Fibroblast of lung (primary cell): ENCODE data around the gene ACYP2. TPM values are rescaled to one million over a fixed set of nuclear protein-coding genes. Genes with fewer than 3 reads are reported as not detected.
A peak's percentile ranks its signal among the peaks of the same experiment; 100 is the strongest.

Experiments
- DNase-seq, 2 donors: peaks; one replicate each; pipeline versions ENCODE4 v3.0.0 to v3.0.0-alpha.2; 2010; ENCODE audit warnings: low read depth in 2 of 2
- H2AFZ ChIP-seq: 2 replicates; pipeline ENCODE4 v1.5.1; 2012; ENCODE audit warnings: low read length, control low read depth, inconsistent platforms
- H3K27ac ChIP-seq: 2 replicates; pipeline ENCODE4 v1.5.1; 2011; ENCODE audit warnings: low read length, control low read depth; ENCODE audit not compliant: insufficient read depth
- H3K27me3 ChIP-seq: 2 replicates; pipeline ENCODE4 v1.5.1; 2011; ENCODE audit warnings: mild to moderate bottlenecking, low read length; ENCODE audit not compliant: control insufficient read depth, insufficient read depth
- H3K36me3 ChIP-seq: 2 replicates; pipeline ENCODE4 v1.5.1; 2011; ENCODE audit warnings: low read length; ENCODE audit not compliant: control insufficient read depth, insufficient read depth
- H3K4me1 ChIP-seq: 2 replicates; pipeline ENCODE4 v1.5.1; 2011; ENCODE audit warnings: low read length; ENCODE audit not compliant: control insufficient read depth, insufficient read depth; ENCODE audit errors: extremely low read depth
- H3K4me2 ChIP-seq: 2 replicates; pipeline ENCODE4 v1.5.1; 2011; ENCODE audit warnings: low read length, control low read depth; ENCODE audit not compliant: insufficient read depth; ENCODE audit errors: extremely low read depth
- H3K4me3 ChIP-seq, 4 experiments: fragments of 200-600 bp in 1 of 4; sonication (generic) in 1 of 4; replicated peaks in 1 of 4; 2 replicates each; pipeline ENCODE4 v1.5.1; 2011 to 2016; ENCODE audit warnings: low read length in 4 of 4, low read depth in 3 of 4, mild to moderate bottlenecking in 3 of 4, control low read depth in 2 of 4, inconsistent platforms in 1 of 4, mixed read lengths in 1 of 4; ENCODE audit not compliant: insufficient read depth in 1 of 4; ENCODE audit errors: control extremely low read depth in 1 of 4
- H3K79me2 ChIP-seq: 2 replicates; pipeline ENCODE4 v1.5.1; 2012; ENCODE audit warnings: mild to moderate bottlenecking, low read length, inconsistent platforms; ENCODE audit not compliant: control insufficient read depth, insufficient read depth
- H3K9ac ChIP-seq: 2 replicates; pipeline ENCODE4 v1.5.1; 2011; ENCODE audit warnings: mild to moderate bottlenecking, low read length, control low read depth; ENCODE audit not compliant: insufficient read depth
- H3K9me3 ChIP-seq: 2 replicates; pipeline ENCODE4 v1.5.1; 2012; ENCODE audit warnings: low read depth, low read length; ENCODE audit not compliant: control insufficient read depth, insufficient read depth
- H4K20me1 ChIP-seq: 2 replicates; pipeline ENCODE4 v1.5.1; 2011; ENCODE audit warnings: low read length; ENCODE audit not compliant: control insufficient read depth, insufficient read depth; ENCODE audit errors: extremely low read depth
- EZH2 ChIP-seq: IDR thresholded peaks from 2 replicates; pipeline ENCODE4 v1.5.1; 2012; ENCODE audit warnings: low read length, control low read depth, mild to moderate bottlenecking; ENCODE audit errors: missing control alignments
- polyA plus RNA-seq, 2 donors: library from polyadenylated mRNA; depleted of rRNA in 1 of 2; stranded (reverse) in 1 of 2; unstranded in 1 of 2; fragments of >200 nt; gene quantifications; 2 replicates each; pipeline ENCODE4 v1.2.1, GENCODE V29; 2011 to 2012; ENCODE audit warnings: missing spikeins in 1 of 2
- total RNA-seq: library from RNA; depleted of rRNA; stranded (reverse); fragments of >200 nt; gene quantifications from 2 replicates; pipeline ENCODE4 v1.2.1, GENCODE V29; 2014
- TF ChIP-seq, protein P1 (sequence below), 2 donors: IDR thresholded peaks in 1 of 2; conservative IDR thresholded peaks in 1 of 2; 1 replicate in 1 of 2; 2 replicates in 1 of 2; pipeline ENCODE4 v1.5.1; 2011 to 2012; ENCODE audit warnings: low read length in 2 of 2, control low read depth in 1 of 2, inconsistent platforms in 1 of 2, low read depth in 1 of 2, mild to moderate bottlenecking in 1 of 2

ACYP2 gene
- total and polyA plus RNA-seq, 2 donors (not counting 1 experiment from before 2014, with no cell fraction given) = 9.7 to 24.4 TPM

DNA sequence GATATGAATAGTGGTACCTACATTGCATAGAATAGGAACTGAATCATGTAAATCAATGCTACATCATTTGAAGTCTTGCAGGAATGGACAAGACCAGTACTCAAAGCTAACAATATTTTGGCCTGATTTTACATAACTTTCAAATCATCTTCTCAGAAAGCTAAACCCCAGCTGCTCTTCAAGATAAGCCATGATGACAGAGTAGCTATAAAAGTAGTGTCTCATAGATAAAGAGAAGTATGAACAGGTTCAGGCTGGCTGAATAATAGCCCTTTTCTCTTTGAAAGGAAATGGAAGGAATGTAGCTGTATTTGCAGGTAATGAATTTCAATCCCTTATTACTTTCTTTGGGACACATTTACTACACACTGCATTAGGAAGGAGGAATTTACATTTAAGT lies 112.4 kb downstream of the ACYP2 start:
- Histone ChIP-seq H3K9ac (no peak overlapping the region), H2AFZ (no peak overlapping the region), H3K27ac (no peak overlapping the region), H3K4me3 (no peak overlapping the region), H3K9me3 (no peaks in the 10 kb centered on the region), H4K20me1 (no peaks in the 10 kb centered on the region), H3K4me2 (no peak overlapping the region), H3K36me3 (no peaks in the 10 kb centered on the region), H3K79me2 (no peaks in the 10 kb centered on the region), H3K27me3 (no peaks in the 10 kb centered on the region), H3K4me1 (no peaks in the 10 kb centered on the region)
- no peak for TF ChIP-seq EZH2
- TF ChIP-seq, protein P1, sequence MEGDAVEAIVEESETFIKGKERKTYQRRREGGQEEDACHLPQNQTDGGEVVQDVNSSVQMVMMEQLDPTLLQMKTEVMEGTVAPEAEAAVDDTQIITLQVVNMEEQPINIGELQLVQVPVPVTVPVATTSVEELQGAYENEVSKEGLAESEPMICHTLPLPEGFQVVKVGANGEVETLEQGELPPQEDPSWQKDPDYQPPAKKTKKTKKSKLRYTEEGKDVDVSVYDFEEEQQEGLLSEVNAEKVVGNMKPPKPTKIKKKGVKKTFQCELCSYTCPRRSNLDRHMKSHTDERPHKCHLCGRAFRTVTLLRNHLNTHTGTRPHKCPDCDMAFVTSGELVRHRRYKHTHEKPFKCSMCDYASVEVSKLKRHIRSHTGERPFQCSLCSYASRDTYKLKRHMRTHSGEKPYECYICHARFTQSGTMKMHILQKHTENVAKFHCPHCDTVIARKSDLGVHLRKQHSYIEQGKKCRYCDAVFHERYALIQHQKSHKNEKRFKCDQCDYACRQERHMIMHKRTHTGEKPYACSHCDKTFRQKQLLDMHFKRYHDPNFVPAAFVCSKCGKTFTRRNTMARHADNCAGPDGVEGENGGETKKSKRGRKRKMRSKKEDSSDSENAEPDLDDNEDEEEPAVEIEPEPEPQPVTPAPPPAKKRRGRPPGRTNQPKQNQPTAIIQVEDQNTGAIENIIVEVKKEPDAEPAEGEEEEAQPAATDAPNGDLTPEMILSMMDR (conservative IDR thresholded peaks at IDR 0.05 in 1 of 2, IDR thresholded peaks at IDR 0.05 in 1 of 2; ENCODE audit: low read depth in 1 of 2, low read length in 2 of 2) = no peak
- DNase-seq = no peak

DNA sequence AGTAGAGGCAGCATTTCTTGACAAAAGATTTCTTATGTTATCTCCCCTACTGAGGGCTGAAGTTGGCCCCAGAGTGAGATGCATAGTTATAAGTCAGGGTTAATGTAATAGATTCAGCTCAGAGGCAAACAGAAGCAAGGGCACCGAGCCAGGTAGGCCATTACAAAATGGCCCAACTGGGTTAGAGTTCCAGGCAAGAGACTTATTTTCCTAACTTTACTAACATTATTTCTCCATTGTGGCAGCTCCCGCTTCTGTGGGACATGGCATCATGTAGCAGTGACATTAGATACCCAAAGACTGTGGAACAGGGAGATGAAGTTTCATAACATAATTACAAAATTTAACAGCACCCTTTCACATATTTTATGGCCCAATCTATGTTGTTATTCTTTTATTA lies 113.5 kb downstream of the ACYP2 start:
- no peak overlapping the region for H3K27ac ChIP-seq
- DNase-seq = peak in 1 of 2 donors; percentile 43
- H3K4me3 ChIP-seq = no peak overlapping the region
- H3K9ac ChIP-seq = no peak overlapping the region
- no peaks in the 10 kb centered on the region for H3K27me3 ChIP-seq
- no peak overlapping the region for H2AFZ ChIP-seq
- H3K4me1 ChIP-seq = no peaks in the 10 kb centered on the region
- H4K20me1 ChIP-seq = no peaks in the 10 kb centered on the region
- no peaks in the 10 kb centered on the region for H3K79me2 ChIP-seq
- no peaks in the 10 kb centered on the region for H3K36me3 ChIP-seq
- no peaks in the 10 kb centered on the region for H3K9me3 ChIP-seq
- H3K4me2 ChIP-seq = no peak overlapping the region
- no peak for TF ChIP-seq EZH2
- TF ChIP-seq, protein P1 (conservative IDR thresholded peaks at IDR 0.05 in 1 of 2, IDR thresholded peaks at IDR 0.05 in 1 of 2; ENCODE audit: low read depth in 1 of 2, low read length in 2 of 2) = no peak

DNA sequence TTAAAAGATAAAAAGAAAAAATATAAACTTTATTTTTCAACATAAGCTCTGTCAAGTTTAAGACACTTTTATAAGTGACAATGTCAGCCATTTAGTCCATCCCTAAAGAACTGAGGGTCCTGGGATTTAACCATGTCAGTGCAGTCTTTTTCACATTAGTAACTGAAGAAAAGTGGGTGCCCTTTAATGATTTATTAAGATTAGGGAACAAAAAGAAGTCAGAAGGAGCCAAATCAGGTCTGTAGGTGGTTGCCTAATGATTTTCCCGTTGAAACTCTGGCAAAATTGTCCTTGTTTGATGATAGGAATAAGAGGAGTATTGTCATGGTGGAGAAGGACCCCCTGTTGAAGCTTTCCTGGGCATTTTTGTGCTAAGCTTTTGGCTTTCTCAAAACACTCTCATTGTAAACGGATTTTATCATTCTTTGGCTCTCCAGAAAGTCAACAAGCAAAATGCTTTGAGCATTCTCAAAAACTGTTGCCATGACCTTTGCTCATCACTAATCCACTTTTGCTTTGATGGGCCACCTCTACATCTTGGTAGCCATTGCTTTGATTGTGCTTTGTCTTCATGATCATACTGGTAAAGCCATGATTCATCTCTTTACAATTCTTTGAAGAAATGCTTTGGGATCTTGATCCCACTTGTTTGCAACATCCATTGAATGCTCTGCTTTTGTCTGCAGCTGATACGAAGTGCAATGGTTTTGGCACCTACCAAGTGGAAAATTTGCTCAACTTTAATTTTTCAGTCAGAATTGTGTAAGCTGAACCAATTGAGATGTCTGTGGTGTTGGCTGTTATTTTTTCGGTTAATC lies 118.6 kb downstream of the ACYP2 start:
- no peak overlapping the region for H2AFZ ChIP-seq
- no peak overlapping the region for H3K4me2 ChIP-seq
- no peak for DNase-seq
- H3K27ac ChIP-seq = no peak overlapping the region
- H3K27me3 ChIP-seq = no peaks in the 10 kb centered on the region
- no peaks in the 10 kb centered on the region for H3K36me3 ChIP-seq
- H4K20me1 ChIP-seq = no peaks in the 10 kb centered on the region
- no peaks in the 10 kb centered on the region for H3K79me2 ChIP-seq
- TF ChIP-seq EZH2 = no peak
- TF ChIP-seq, protein P1 (conservative IDR thresholded peaks at IDR 0.05 in 1 of 2, IDR thresholded peaks at IDR 0.05 in 1 of 2; ENCODE audit: low read depth in 1 of 2, low read length in 2 of 2) = no peak
- H3K9me3 ChIP-seq = no peaks in the 10 kb centered on the region
- H3K4me3 ChIP-seq = no peak overlapping the region
- no peak overlapping the region for H3K9ac ChIP-seq
- peaks cover 2% of the 10 kb centered on the region for H3K4me1 ChIP-seq
